Fibroblast of the aortic adventitia (primary cell): ENCODE results near the gene AP1AR. TPM values are rescaled to one million over a fixed set of nuclear protein-coding genes. Genes with fewer than 3 reads are reported as not detected.
A peak's percentile ranks its signal among the peaks of the same experiment; 100 is the strongest.

Experiments
- DNase-seq: peaks from one replicate; pipeline ENCODE4 v3.0.0-alpha.2; 2010; ENCODE audit warnings: low read depth
- H3K4me3 ChIP-seq: 2 replicates; pipeline ENCODE4 v1.5.1; 2011; ENCODE audit warnings: low read depth, mild to moderate bottlenecking, control low read depth, low read length, moderate library complexity
- CTCF ChIP-seq: IDR thresholded peaks from 2 replicates; pipeline ENCODE4 v1.5.1; 2011; ENCODE audit warnings: mild to moderate bottlenecking, low read length, control low read depth, inconsistent platforms; ENCODE audit not compliant: insufficient read depth
- total RNA-seq: library from RNA; depleted of rRNA; stranded (reverse); fragments of >200 nt; gene quantifications from 2 replicates; pipeline ENCODE4 v1.2.3, GENCODE V29; 2012; ENCODE audit warnings: low replicate concordance

The AP1AR gene
- total RNA-seq, 1 donor: 25.8 TPM

GRCh38 chr4:112270051-112270450 lies 38.5 kb downstream of the AP1AR start:
- no peak overlapping the region for H3K4me3 ChIP-seq
- DNase-seq: no peak
- TF ChIP-seq CTCF: no peak

- H3K4me3 ChIP-seq: no peak overlapping the region
- TF ChIP-seq CTCF: no peak
- peak; percentile 72 for DNase-seq
Observed at GRCh38 chr4:112270640-112271421, 39.2 kb downstream of the AP1AR start.

DNA sequence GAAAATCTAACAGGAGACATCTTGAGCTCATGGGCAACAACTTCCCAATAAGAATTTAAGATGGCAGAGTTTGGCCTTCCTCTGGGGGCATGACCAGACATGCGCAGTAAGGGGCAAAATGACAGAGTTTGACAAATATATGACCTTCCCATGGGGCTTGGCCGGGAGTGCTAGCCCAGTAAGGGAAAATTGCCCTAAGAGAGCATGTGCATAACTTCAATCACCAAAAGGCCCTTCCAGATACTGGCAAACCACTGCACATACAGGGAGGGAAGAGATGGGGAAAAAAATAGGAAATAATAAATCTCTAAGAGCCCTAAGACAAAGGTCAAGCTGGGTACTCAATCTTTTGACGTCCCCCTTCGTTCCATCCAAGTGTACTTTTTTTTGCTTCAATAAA lies 40.7 kb downstream of the AP1AR start:
- no peak overlapping the region for H3K4me3 ChIP-seq
- DNase-seq: no peak
- no peak for TF ChIP-seq CTCF

DNA sequence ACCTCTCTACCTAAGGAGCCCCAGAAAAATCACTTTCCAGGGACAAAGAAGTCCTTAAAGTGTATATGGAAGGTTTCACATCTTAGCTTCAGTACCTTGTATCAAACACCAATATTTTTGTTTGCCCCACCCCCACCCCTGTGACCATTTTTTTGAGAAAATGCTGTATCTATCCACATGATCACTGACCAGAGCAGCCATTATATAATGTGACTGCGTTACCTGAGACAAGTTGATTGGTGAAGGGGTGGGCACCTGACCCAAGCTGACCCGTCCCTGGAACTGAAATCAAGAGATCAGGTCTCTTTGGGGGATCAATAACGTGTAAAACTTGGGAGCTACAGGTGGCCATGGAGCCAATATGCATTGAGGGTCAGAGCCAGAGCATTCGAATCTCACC lies 43.4 kb downstream of the AP1AR start:
- H3K4me3 ChIP-seq: no peak overlapping the region
- no peak for DNase-seq
- no peak for TF ChIP-seq CTCF

GRCh38 chr4:112276113-112276512 lies 44.5 kb downstream of the AP1AR start:
- no peak for DNase-seq
- TF ChIP-seq CTCF: no peak
- no peak overlapping the region for H3K4me3 ChIP-seq

DNA sequence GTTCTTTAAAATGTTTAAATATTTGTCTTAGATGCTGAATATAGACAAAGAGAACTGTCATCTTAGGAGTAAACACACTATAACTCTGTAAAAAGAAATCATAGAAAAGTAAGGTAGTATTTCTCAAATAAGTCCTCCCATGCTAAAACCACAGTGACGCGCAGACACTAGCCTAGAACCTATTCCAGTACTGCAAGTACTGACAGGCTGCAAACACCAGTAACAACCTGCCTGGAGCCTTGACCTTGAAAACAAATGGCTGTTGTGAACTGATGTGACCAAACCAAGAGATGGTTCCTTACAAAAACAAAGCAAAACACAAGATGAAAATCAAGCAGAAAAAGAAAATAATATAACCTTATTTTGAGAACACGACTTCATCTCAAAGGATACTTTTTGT lies 45.6 kb downstream of the AP1AR start:
- no peak overlapping the region for H3K4me3 ChIP-seq
- no peak for DNase-seq
- TF ChIP-seq CTCF: no peak
